PC-9 (cell line): ENCODE measurements around the gene KRTAP3-3.

ENCODE experiments used
- CTCF ChIP-seq: fragments of 200-600 bp; sonication (generic); conservative IDR thresholded peaks from 2 replicates; pipeline ENCODE4 v1.6.1; 2017; ENCODE audit warnings: mixed run types, antibody characterized with exemption, mild to moderate bottlenecking, moderate library complexity
- EZH2 ChIP-seq: fragments of 200-600 bp; sonication (generic); IDR thresholded peaks from 2 replicates; pipeline ENCODE4 v1.8.0; 2017; ENCODE audit warnings: antibody characterized with exemption, low read depth

GRCh38 chr17:40944531-40944930 lies 49.4 kb downstream of the KRTAP3-3 start:
- TF ChIP-seq CTCF (no peak), EZH2 (no peak)
